Sigmoid colon (tissue), 4 donors: ENCODE data around the gene FBP2.

Source experiments
- CTCF ChIP-seq, 4 experiments: fragments of 450-650 bp in 3 of 4; fragments of 200-600 bp in 1 of 4; IDR thresholded peaks; one replicate each; pipeline ENCODE4 v1.5.1; 2016 to 2019; ENCODE audit warnings: antibody characterized with exemption in 4 of 4, mild to moderate bottlenecking in 3 of 4, moderate library complexity in 2 of 4
- EP300 ChIP-seq, 4 donors: sonication (generic); formaldehyde crosslinking; IDR thresholded peaks; one replicate each; pipeline ENCODE4 v1.6.1; 2017; ENCODE audit warnings: antibody characterized with exemption in 4 of 4
- POLR2A ChIP-seq, 2 donors: fragments of 450-650 bp; IDR thresholded peaks; one replicate each; pipeline ENCODE4 v1.6.1; 2016; ENCODE audit warnings: antibody characterized with exemption in 2 of 2, mild to moderate bottlenecking in 2 of 2, moderate library complexity in 2 of 2

- TF ChIP-seq CTCF (IDR thresholded peaks at IDR 0.05) (no peak), POLR2A (IDR thresholded peaks at IDR 0.05) (no peak), EP300 (IDR thresholded peaks at IDR 0.05) (no peak)
Measured at GRCh38 chr9:94622087-94622800, 28.6 kb upstream of the FBP2 start.
